K562 (cell line): ENCODE measurements around the gene CLTA. TPM values are rescaled to one million over a fixed set of nuclear protein-coding genes. Genes with fewer than 3 reads are reported as not detected.

ENCODE experiments used
- ATAC-seq: fragments of 200-7000 bp; cut with Tn5 transposase; 3 replicates; pipeline ENCODE4 v1.9.1; 2020; ENCODE audit warnings: moderate library complexity
- BruUV-seq: library from RNA; stranded (reverse); fragments of 400-500 nt; replicated peaks from 2 replicates; lab custom pipeline; 2021; lab: Mats Ljungman, UMichigan
- CTCF ChIA-PET: fragments of 300-600 bp; formaldehyde crosslinking; extraction: SDS; loops from one replicate; lab custom pipeline; 2021; ENCODE audit warnings: low intra/inter-chr PET ratio; lab: Yijun Ruan, JAX
- POLR2A ChIA-PET: fragments of 300-600, 350-650 bp; sonication (Branson Sonifier 250); formaldehyde crosslinking; extraction: SDS; loops from one replicate; lab custom pipeline; 2021; ENCODE audit warnings: antibody characterized with exemption, inconsistent platforms; lab: Yijun Ruan, JAX
- DNase-seq, 4 experiments: peaks; one replicate each; pipeline versions ENCODE4 v3.0.0 to v3.0.0-alpha.2; 2011 to 2018; ENCODE audit warnings: low spot score in 3 of 4, mixed read lengths in 3 of 4; ENCODE audit errors: extremely low read depth in 1 of 4
- FAIRE-seq: peaks from 2 replicates; lab custom pipeline; 2011; peaks lifted over from hg19 to GRCh38; lab: Jason Lieb, UNC
- H2AFZ ChIP-seq: 2 replicates; pipeline ENCODE4 v1.6.0; 2011; ENCODE audit warnings: low read depth, low read length, control low read depth, inconsistent platforms
- H3K27ac ChIP-seq: fragments of 200-600 bp; 3 replicates; pipeline ENCODE4 v1.8.0; 2011; ENCODE audit warnings: low read depth, mild to moderate bottlenecking, control low read depth, inconsistent platforms, low read length, moderate library complexity, mixed read lengths; ENCODE audit errors: extremely low read depth
- H3K27me3 ChIP-seq, 2 experiments: fragments of 300-600 bp in 1 of 2; 2 replicates in 1 of 2; 3 replicates in 1 of 2; pipeline versions ENCODE4 v1.6.0 to v1.8.0; 2011; ENCODE audit warnings: inconsistent platforms in 2 of 2, low read length in 2 of 2, mild to moderate bottlenecking in 1 of 2, mixed read lengths in 1 of 2, moderate library complexity in 1 of 2; ENCODE audit not compliant: control insufficient read depth in 2 of 2, insufficient read depth in 2 of 2
- H3K36me3 ChIP-seq: fragments of 300-600 bp; 3 replicates; pipeline ENCODE4 v1.8.0; 2011; ENCODE audit warnings: mild to moderate bottlenecking, low read length, inconsistent platforms; ENCODE audit not compliant: control insufficient read depth, insufficient read depth
- H3K4me1 ChIP-seq, 2 experiments: fragments of 200-600 bp in 1 of 2; replicated peaks in 1 of 2; 2 replicates in 1 of 2; 3 replicates in 1 of 2; pipeline versions ENCODE4 v1.5.1 to v1.8.0; 2011; ENCODE audit warnings: inconsistent platforms in 2 of 2, low read length in 2 of 2, mild to moderate bottlenecking in 1 of 2, mixed read lengths in 1 of 2, moderate library complexity in 1 of 2; ENCODE audit not compliant: control insufficient read depth in 2 of 2, insufficient read depth in 2 of 2
- H3K4me2 ChIP-seq: 2 replicates; pipeline ENCODE4 v1.6.1; 2011; ENCODE audit warnings: low read length, control low read depth, inconsistent platforms, mixed read lengths; ENCODE audit not compliant: insufficient read depth
- H3K4me3 ChIP-seq: fragments of 200-600 bp; sonication (generic), shearing (Covaris generic); 2 replicates; pipeline ENCODE4 v1.5.1; 2016; ENCODE audit warnings: control low read depth, inconsistent platforms
- H3K79me2 ChIP-seq: fragments of 200-600 bp; 3 replicates; pipeline ENCODE4 v1.8.0; 2011; ENCODE audit warnings: low read length, inconsistent platforms; ENCODE audit not compliant: control insufficient read depth, insufficient read depth
- H3K9ac ChIP-seq, 2 experiments: 2 replicates each; pipeline versions ENCODE4 v1.6.0 to v1.6.1; 2011; ENCODE audit warnings: low read depth in 2 of 2, low read length in 2 of 2, control low read depth in 1 of 2, inconsistent platforms in 1 of 2, mild to moderate bottlenecking in 1 of 2, mixed read lengths in 1 of 2; ENCODE audit not compliant: insufficient read depth in 1 of 2
- H3K9me1 ChIP-seq: one replicate; pipeline ENCODE4 v1.6.0; 2011; ENCODE audit warnings: inconsistent platforms, mild to moderate bottlenecking, low read length, moderate library complexity; ENCODE audit not compliant: control insufficient read depth, insufficient read depth
- H3K9me3 ChIP-seq: replicated peaks from 2 replicates; pipeline ENCODE4 v1.5.1; 2011; ENCODE audit warnings: low read depth, low read length, inconsistent platforms; ENCODE audit not compliant: control insufficient read depth, insufficient read depth
- H4K20me1 ChIP-seq: replicated peaks from 2 replicates; pipeline ENCODE4 v1.6.1; 2011; ENCODE audit warnings: low read length, inconsistent platforms, mixed read lengths; ENCODE audit not compliant: control insufficient read depth, insufficient read depth
- ATF7 ChIP-seq: fragments of 450-650 bp; IDR thresholded peaks from 2 replicates; pipeline ENCODE4 v1.7.1; 2014; ENCODE audit warnings: mild to moderate bottlenecking, moderate library complexity
- DIDO1 ChIP-seq: fragments of 450-650 bp; IDR thresholded peaks from 2 replicates; pipeline ENCODE4 v1.6.1; 2016; ENCODE audit warnings: low read depth, missing biosample characterization, missing genetic modification characterization
- FIP1L1 ChIP-seq: fragments of 200-400 bp; formaldehyde crosslinking; IDR thresholded peaks from 2 replicates; pipeline ENCODE4 v1.6.1; 2018; ENCODE audit warnings: mild to moderate bottlenecking, low read depth, low read length; ENCODE audit not compliant: poor library complexity, severe bottlenecking
- GMEB1 ChIP-seq: fragments of 250-450 bp; sonication (Bioruptor Pico); IDR thresholded peaks from 2 replicates; pipeline ENCODE4 v1.4.0; 2020; ENCODE audit warnings: mild to moderate bottlenecking
- ILK ChIP-seq: fragments of 450-650 bp; IDR thresholded peaks from 2 replicates; pipeline ENCODE4 v1.6.1; 2016; ENCODE audit warnings: missing genetic modification characterization, low read depth, mild to moderate bottlenecking, missing compliant biosample characterization, moderate library complexity, borderline replicate concordance
- MBD1 ChIP-seq: fragments of 250-450 bp; sonication (Bioruptor Pico); IDR thresholded peaks from 2 replicates; pipeline ENCODE4 v1.8.0; 2022; ENCODE audit warnings: inconsistent platforms
- MCM2 ChIP-seq: fragments of 450-650 bp; IDR thresholded peaks from 2 replicates; pipeline ENCODE4 v1.6.1; 2017; ENCODE audit warnings: low read depth, mild to moderate bottlenecking
- MCM5 ChIP-seq: fragments of 450-650 bp; IDR thresholded peaks from 2 replicates; pipeline ENCODE4 v1.6.1; 2016; ENCODE audit warnings: low read depth
- RFX1 ChIP-seq: fragments of 450-650 bp; IDR thresholded peaks from 2 replicates; pipeline ENCODE4 v1.6.1; 2016; ENCODE audit warnings: mild to moderate bottlenecking, moderate library complexity
- SAFB2 ChIP-seq: fragments of 200-400 bp; formaldehyde crosslinking; IDR thresholded peaks from 2 replicates; pipeline ENCODE4 v1.6.1; 2018; ENCODE audit warnings: borderline replicate concordance, low read length, low read depth, moderate library complexity; ENCODE audit not compliant: severe bottlenecking
- ZNF23 ChIP-seq: fragments of 250-450 bp; sonication (Bioruptor Pico); IDR thresholded peaks from 2 replicates; pipeline ENCODE4 v1.4.0; 2020; ENCODE audit warnings: mild to moderate bottlenecking
- WGBS: fragments of 100-300 bp; shearing (Covaris generic); methylation state at CpG from one replicate; pipeline ENCODE4 v1.1.6; 2016; ENCODE audit warnings: low coverage, mixed read lengths; ENCODE audit not compliant: insufficient coverage; ENCODE audit errors: missing lambda C conversion rate; 5-methylcytosine and 5-hydroxymethylcytosine counted together
- in situ Hi-C: fragments of 300-500 bp; cut with MboI; formaldehyde crosslinking; loops from 4 replicates; pipeline ENCODE4 v1.15.0; 2018; ENCODE audit warnings: inconsistent platforms, mixed read lengths
- intact Hi-C: fragments of 100-400 bp; cut with micrococcal nuclease; formaldehyde crosslinking; loops from 2 replicates; pipeline ENCODE4 v1.14.2; 2022
- polyA plus RNA-seq, 8 experiments: library from polyadenylated mRNA; depleted of rRNA in 4 of 8; stranded (reverse) in 5 of 8; unstranded in 3 of 8; fragments of >200 nt; fragmentation: Nextera tagmentation in 2 of 8; fragmentation: Illumina TruSeq in 1 of 8; extraction: Ambion mirVana in 2 of 8; extraction: Trizol in 1 of 8; gene quantifications; 2 replicates each; pipeline versions ENCODE4 v1.2.1 to v1.2.3, GENCODE V29; 2011 to 2014; ENCODE audit warnings: inconsistent platforms in 1 of 8, missing spikeins in 1 of 8
- total RNA-seq, 7 experiments: library from RNA; depleted of rRNA in 6 of 7; stranded (reverse); fragments of >200 nt in 6 of 7; fragmentation: Illumina TruSeq in 2 of 7; extraction: Trizol in 2 of 7; gene quantifications; 2 replicates each; pipeline versions ENCODE4 v1.2.1 to v1.2.3, GENCODE V29; 2011 to 2021; ENCODE audit warnings: low replicate concordance in 1 of 7

Gene CLTA
- total and polyA plus RNA-seq, 9 of the 15 experiments (the other 6 are each of a cell fraction or from before 2014, with no cell fraction given): 37.8 to 219 (median 144) TPM

- no peak for TF ChIP-seq DIDO1 (tag)
- TF ChIP-seq MBD1: no peak
- TF ChIP-seq MCM2: no peak
- TF ChIP-seq ILK (tag): no peak
- no peak for TF ChIP-seq RFX1
- TF ChIP-seq MCM5: no peak
- TF ChIP-seq ZNF23 (CRISPR knock-in tag): no peak
- no peak for TF ChIP-seq FIP1L1
- no peak for TF ChIP-seq GMEB1 (CRISPR knock-in tag)
- no peak for TF ChIP-seq SAFB2
- TF ChIP-seq ATF7: no peak
- 92% methylated on average over 3 of the region's 4 CpGs for WGBS
- BruUV-seq: no TSS peak
- in situ Hi-C loops: no loop called here
- Histone ChIP-seq H3K9me3 (no peaks in the 10 kb centered on the region), H3K4me1 (peaks cover 0 to 15% of the 10 kb centered on the region in 2 experiments; a peak in 3 of 5 replicates), H3K36me3 (peaks cover 92% of the 10 kb centered on the region), H3K27me3 (no peaks in the 10 kb centered on the region), H3K4me3 (no peak overlapping the region), H3K9me1 (no peaks in the 10 kb centered on the region), H2AFZ (no peak overlapping the region), H3K9ac (peak overlapping the region in 1 of 2 experiments; percentile 1; a peak in 2 of 4 replicates), H3K4me2 (no peak overlapping the region), H3K79me2 (peaks cover 28% of the 10 kb centered on the region), H3K27ac (peak overlapping the region; percentile 59; the same call in 2 of the 3 replicates), H4K20me1 (peaks cover 6% of the 10 kb centered on the region; the same call in 1 of the 2 replicates)
- ChIA-PET POLR2A (interaction anchor here (0.8 to 1.7 kb wide), 6 partner anchors 9 to 16 kb away, joined by 3 to 5 read pairs (median 4); partner anchors contain the start of gene CLTA), CTCF (no interaction called here)
- no peak for FAIRE-seq
- ATAC-seq: no peak
- DNase-seq: no peak
- intact Hi-C loops: no loop called here
Measured at GRCh38 chr9:36207016-36207415, 16.3 kb downstream of the CLTA start.
